Loucy (cell line): ENCODE measurements around the gene FMO5.

ENCODE experiments used
- CTCF ChIP-seq: fragments of 200-600 bp; sonication (generic); conservative IDR thresholded peaks from 2 replicates; pipeline ENCODE4 v1.5.1; 2014; ENCODE audit warnings: mild to moderate bottlenecking, antibody characterized with exemption, low read length
- EZH2phosphoT487 ChIP-seq: fragments of 200-600 bp; IDR thresholded peaks from 2 replicates; pipeline ENCODE4 v1.6.1; 2018; ENCODE audit warnings: antibody characterized with exemption, mild to moderate bottlenecking, moderate library complexity, borderline replicate concordance

GRCh38 chr1:147245129-147245528 is 20.0 kb upstream of the FMO5 start:
- TF ChIP-seq CTCF (no peak), EZH2phosphoT487 (no peak)
